PFSK-1 (cell line): ENCODE data around the gene SELENOV.

ENCODE experiments used
- POLR2AphosphoS5 ChIP-seq: IDR thresholded peaks from 2 replicates; pipeline ENCODE4 v1.6.1; 2012; ENCODE audit warnings: low read depth, mild to moderate bottlenecking, control low read depth, low read length, moderate library complexity
- SIN3A ChIP-seq: IDR thresholded peaks from 2 replicates; pipeline ENCODE4 v1.6.1; 2012; ENCODE audit warnings: mild to moderate bottlenecking, low read length, moderate library complexity, borderline replicate concordance; ENCODE audit not compliant: insufficient read depth
- TAF1 ChIP-seq: IDR thresholded peaks from 2 replicates; pipeline ENCODE4 v1.6.1; 2012; ENCODE audit warnings: low read length, control low read depth, borderline replicate concordance; ENCODE audit not compliant: insufficient read depth

GRCh38 chr19:39475748-39476147 lies 39.2 kb upstream of the SELENOV start:
- TF ChIP-seq TAF1 = no peak
- TF ChIP-seq POLR2AphosphoS5 = no peak
- TF ChIP-seq SIN3A = no peak
